IPS-20b (cell line): Measurements from ENCODE around the gene ZMIZ2.

Experiments used
- H3K27ac ChIP-seq: one replicate; pipeline ENCODE4 v1.5.1; 2013; ENCODE audit warnings: low read length
- H3K27me3 ChIP-seq: 2 replicates; pipeline ENCODE4 v1.6.1; 2013; ENCODE audit warnings: mild to moderate bottlenecking, low read length, inconsistent platforms; ENCODE audit not compliant: insufficient read depth
- H3K36me3 ChIP-seq: 2 replicates; pipeline ENCODE4 v1.6.1; 2013; ENCODE audit warnings: low read depth, mild to moderate bottlenecking, inconsistent platforms, low read length, moderate library complexity; ENCODE audit not compliant: insufficient read depth
- H3K4me1 ChIP-seq: 2 replicates; pipeline ENCODE4 v1.6.1; 2013; ENCODE audit warnings: mild to moderate bottlenecking, control low read depth, inconsistent platforms, low read length, moderate library complexity; ENCODE audit not compliant: insufficient read depth
- H3K4me3 ChIP-seq: 2 replicates; pipeline ENCODE4 v1.5.1; 2013; ENCODE audit warnings: mild to moderate bottlenecking, low read length, inconsistent platforms
- H3K9ac ChIP-seq: 2 replicates; pipeline ENCODE4 v1.6.1; 2013; ENCODE audit warnings: low read depth, mild to moderate bottlenecking, inconsistent platforms, low read length, moderate library complexity
- H3K9me3 ChIP-seq: 2 replicates; pipeline ENCODE4 v1.6.1; 2013; ENCODE audit warnings: mild to moderate bottlenecking, low read depth, low read length, inconsistent platforms; ENCODE audit not compliant: insufficient read depth

ZMIZ2 gene

DNA sequence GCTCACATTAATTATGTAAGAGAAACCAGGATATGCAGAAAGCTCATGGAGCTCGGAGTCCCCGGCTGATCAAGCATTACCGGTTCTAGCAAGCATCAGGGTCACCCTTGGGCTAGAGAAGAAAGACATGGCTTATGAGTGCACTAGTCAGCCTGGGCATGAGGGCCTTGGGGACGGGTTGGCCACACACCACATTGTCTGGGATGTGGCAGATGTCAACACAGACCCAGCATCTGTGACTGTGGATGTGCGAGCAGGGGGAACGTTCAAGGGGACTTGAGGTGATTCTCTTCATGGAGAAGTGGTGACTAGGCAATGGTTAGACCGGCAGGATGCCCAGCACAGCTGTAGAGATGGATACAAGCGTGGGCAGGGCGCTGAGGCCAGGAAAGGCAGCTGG, 13.7 kb downstream of the ZMIZ2 start:
- Histone ChIP-seq H3K36me3 (peaks cover 86% of the 10 kb centered on the region), H3K4me1 (no peaks in the 10 kb centered on the region), H3K9ac (no peak overlapping the region), H3K9me3 (no peaks in the 10 kb centered on the region), H3K4me3 (no peak overlapping the region), H3K27me3 (no peaks in the 10 kb centered on the region), H3K27ac (no peak overlapping the region)

DNA sequence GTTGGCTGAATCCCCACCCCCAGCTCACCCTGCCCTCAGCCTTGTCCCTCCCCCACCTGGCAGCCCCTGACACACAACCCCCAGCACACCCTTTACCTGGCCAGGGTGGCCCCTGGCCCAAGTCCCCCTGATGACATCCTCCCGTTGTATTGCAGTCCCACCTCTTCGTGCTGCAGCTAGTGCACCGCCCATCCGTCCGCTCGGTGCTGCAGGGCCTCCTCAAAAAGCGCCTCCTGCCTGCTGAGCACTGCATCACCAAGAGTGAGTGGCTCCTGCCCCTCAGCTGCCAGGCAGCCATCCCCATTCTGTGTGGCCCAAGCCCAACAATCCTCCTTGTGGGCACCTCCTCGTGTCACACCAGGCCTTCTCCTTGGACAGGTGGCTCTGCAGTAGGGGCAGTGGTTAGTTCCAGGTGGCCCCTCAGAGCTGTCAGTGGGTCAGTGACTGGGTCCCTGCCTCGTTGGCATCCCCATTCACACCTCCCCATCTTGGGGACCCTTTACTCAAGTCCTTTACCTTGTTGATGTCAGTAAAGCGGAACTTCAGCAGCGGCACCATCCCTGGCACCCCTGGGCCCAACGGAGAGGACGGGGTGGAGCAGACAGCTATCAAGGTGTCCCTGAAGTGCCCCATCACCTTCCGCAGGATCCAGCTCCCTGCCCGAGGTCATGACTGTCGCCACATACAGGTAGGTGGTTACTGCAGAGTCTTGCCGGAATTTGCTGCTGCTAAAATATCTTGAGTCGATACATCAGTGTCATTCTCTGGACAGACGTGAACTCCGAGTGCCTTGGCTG, 14.3 kb downstream of the ZMIZ2 start:
- H3K9me3 ChIP-seq: no peaks in the 10 kb centered on the region
- no peak overlapping the region for H3K9ac ChIP-seq
- no peak overlapping the region for H3K27ac ChIP-seq
- no peaks in the 10 kb centered on the region for H3K4me1 ChIP-seq
- no peak overlapping the region for H3K4me3 ChIP-seq
- H3K36me3 ChIP-seq: peaks cover 88% of the 10 kb centered on the region
- H3K27me3 ChIP-seq: no peaks in the 10 kb centered on the region

DNA sequence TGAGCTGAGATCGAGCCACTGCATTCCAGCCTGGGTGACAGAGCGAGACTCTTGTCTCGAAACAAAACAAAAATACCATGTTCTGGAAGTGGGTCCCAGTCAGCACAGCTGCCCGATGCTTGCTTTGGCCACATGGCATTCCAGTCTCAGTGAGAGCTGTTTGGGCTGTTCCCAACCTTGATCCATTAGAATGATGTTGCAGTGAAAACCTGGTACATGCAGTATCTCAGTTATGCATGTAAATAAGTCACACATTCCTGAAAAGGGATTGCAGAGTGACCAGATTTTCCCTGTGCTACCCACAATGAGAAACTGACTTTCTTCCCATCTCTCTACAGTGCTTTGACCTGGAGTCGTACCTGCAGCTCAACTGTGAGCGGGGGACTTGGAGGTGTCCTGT, 15.4 kb downstream of the ZMIZ2 start:
- Histone ChIP-seq H3K9ac (no peak overlapping the region), H3K4me1 (no peaks in the 10 kb centered on the region), H3K27me3 (no peaks in the 10 kb centered on the region), H3K9me3 (no peaks in the 10 kb centered on the region), H3K36me3 (peaks cover 86% of the 10 kb centered on the region), H3K27ac (no peak overlapping the region), H3K4me3 (no peak overlapping the region)

DNA sequence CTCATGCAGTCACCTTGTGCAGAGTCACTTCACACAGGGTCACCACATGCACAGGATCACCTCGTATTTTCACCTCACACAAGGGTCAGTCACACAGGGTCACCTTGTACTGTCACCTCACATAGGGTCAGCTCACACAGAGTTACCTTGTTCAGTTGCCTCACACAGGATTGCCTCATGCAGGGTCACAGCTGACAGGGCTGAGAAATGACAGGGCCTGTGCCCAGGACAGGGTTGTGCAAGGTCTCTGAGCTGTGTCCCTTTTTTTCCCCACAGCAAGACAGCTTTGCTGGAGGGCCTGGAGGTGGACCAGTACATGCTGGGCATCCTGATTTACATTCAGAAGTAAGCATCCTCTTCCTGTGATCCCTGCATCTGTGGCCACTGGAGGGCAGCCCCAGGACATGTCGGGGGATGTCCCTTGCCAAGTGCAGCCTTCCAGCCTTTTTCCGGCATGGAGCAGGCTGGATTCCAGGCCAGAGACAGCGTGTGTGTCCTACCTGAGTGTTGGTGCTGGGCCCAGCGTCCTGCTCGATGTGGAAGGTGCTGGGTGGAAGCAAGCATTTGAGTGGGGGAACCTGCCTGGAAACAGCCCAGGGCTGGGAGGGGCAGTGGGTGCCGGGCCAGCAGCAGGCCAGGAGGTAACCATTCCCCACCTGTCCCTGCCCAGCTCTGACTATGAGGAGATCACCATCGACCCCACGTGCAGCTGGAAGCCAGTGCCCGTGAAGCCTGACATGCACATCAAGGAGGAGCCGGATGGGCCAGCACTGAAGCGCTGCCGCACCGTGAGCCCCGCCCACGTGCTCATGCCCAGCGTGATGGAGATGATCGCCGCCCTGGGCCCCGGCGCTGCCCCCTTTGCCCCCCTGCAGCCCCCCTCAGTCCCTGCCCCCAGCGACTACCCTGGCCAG, 16.3 kb downstream of the ZMIZ2 start:
- no peak overlapping the region for H3K27ac ChIP-seq
- no peak overlapping the region for H3K4me3 ChIP-seq
- H3K27me3 ChIP-seq: no peaks in the 10 kb centered on the region
- H3K4me1 ChIP-seq: no peaks in the 10 kb centered on the region
- peaks cover 78% of the 10 kb centered on the region for H3K36me3 ChIP-seq
- H3K9ac ChIP-seq: no peak overlapping the region
- no peaks in the 10 kb centered on the region for H3K9me3 ChIP-seq

DNA sequence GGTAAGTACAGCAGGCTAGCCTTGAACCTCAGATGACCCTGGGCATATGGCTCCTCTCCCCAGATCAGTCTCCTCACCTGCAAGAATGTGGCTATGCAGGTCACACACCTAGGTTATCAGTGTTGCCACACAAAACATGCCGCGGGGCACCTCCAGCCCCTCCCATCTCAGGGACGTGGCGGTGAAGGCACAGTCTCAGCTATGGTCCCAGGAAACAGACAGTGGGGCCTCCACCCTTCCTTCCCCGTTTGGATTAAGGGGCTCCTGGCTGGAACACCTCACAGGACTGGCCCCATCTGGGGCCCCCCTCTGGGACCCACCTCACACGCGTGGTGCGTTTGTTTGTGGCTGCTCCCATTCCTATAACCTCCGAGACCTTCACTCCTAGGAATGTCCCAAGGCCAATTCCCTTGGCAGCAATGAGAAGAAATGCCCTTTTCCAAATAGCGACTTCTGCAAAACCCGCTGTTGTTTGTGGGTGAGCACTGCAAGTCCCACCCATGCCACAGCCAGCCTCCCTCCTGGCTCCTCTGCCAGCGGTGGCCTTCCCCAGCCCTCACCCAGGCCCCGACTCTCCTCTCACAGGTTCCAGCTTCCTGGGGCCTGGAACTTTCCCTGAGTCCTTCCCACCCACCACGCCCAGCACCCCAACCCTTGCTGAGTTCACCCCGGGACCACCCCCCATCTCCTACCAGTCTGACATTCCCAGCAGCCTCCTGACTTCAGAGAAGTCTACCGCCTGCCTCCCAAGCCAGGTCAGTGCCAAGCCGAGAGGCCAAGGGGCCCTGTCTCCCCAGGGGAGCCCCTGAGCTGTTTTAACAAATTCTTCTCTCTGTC, 17.1 kb downstream of the ZMIZ2 start:
- H3K4me3 ChIP-seq: no peak overlapping the region
- no peak overlapping the region for H3K27ac ChIP-seq
- H3K36me3 ChIP-seq: peaks cover 71% of the 10 kb centered on the region
- H3K9ac ChIP-seq: no peak overlapping the region
- H3K9me3 ChIP-seq: no peaks in the 10 kb centered on the region
- no peaks in the 10 kb centered on the region for H3K27me3 ChIP-seq
- H3K4me1 ChIP-seq: no peaks in the 10 kb centered on the region

DNA sequence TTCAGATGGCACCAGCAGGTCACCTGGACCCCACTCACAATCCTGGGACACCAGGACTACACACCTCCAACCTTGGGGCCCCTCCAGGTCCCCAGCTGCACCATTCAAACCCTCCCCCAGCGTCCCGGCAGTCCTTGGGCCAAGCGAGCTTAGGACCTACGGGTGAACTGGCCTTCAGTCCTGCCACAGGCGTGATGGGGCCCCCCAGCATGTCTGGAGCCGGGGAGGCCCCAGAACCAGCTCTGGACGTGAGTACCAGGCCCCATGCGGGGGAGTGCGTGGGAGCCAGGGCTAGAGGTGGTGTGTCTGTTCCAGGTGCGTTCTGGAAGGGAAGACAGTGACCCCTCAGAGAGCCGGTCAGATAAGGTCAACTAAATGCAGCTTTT, 17.8 kb downstream of the ZMIZ2 start:
- Histone ChIP-seq H3K36me3 (peaks cover 65% of the 10 kb centered on the region), H3K27ac (no peak overlapping the region), H3K9me3 (no peaks in the 10 kb centered on the region), H3K9ac (no peak overlapping the region), H3K4me3 (no peak overlapping the region), H3K27me3 (no peaks in the 10 kb centered on the region), H3K4me1 (no peaks in the 10 kb centered on the region)

DNA sequence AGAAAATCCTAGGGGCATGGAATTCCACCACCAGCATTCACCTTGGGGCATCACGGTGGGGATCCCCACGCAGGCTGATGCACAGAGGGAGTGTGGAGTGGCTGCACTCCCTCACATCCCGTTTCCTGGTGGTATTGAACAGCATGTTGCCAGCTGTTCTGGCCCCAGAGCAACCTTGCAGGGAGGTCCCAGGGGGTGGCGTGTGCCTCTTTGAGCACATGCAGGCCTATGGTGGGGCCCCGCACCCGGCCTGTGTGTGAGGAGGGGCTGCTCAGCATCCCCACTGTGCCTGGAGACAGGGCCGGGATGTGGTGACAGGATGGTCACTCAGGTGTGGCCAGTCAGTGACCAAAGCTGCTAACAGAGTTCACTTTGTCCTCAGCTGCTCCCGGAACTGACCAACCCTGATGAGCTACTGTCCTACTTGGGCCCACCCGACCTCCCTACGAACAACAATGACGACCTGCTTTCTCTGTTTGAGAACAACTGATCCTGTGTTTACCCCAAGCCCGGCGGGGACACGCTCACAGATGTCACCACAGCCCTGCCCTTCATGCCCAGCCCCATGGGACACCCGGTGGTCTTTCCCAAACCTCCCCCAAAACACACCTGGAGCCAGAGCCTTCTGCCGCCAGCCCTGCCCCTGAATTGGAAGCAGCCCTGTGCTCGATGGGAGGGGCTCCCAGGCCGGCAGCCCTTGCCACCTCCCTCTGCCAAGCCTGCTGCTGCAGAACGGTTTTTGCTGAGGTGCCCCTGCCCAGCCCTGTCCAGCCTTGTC, 18.7 kb downstream of the ZMIZ2 start:
- no peaks in the 10 kb centered on the region for H3K9me3 ChIP-seq
- H3K36me3 ChIP-seq: peaks cover 58% of the 10 kb centered on the region
- no peak overlapping the region for H3K4me3 ChIP-seq
- no peaks in the 10 kb centered on the region for H3K27me3 ChIP-seq
- H3K9ac ChIP-seq: no peak overlapping the region
- H3K4me1 ChIP-seq: no peaks in the 10 kb centered on the region
- H3K27ac ChIP-seq: no peak overlapping the region

DNA sequence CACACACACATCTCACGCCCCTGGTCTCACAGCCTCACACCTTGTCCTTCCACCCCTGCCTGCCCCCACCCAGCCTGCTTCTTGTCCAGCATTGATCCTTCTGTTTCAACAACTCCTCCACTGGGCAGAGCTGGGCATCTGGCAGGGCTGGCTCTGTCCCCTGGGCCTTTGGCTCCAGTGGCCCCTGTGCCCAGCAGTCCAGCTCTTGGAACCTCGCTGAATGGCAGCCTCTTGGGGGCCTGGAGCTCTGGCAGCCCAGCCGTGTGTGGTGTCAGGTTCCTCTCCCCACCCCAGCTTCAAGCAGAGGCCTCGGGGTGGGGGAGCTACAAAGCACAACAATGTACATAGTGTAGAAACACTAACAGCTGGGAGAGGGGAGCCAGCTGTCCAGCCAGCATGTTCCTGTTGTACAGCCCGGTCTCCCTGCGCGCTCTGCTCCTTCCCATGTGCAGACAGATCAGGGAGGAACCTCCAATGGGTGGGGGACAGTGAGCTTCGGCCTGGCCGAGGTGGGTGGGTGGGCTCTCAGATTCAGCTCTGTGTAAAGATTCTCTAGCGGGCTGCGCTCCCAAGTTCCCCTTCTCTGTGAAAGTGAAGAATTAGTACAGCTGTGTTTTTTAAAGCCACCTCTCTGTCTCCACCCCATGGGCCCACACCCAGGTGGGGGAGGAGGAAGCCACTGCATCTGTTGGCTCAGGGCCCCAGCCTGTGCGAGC, 19.4 kb downstream of the ZMIZ2 start:
- no peak overlapping the region for H3K9ac ChIP-seq
- no peak overlapping the region for H3K27ac ChIP-seq
- H3K36me3 ChIP-seq: peaks cover 51% of the 10 kb centered on the region
- no peaks in the 10 kb centered on the region for H3K9me3 ChIP-seq
- H3K4me3 ChIP-seq: no peak overlapping the region
- no peaks in the 10 kb centered on the region for H3K27me3 ChIP-seq
- no peaks in the 10 kb centered on the region for H3K4me1 ChIP-seq

DNA sequence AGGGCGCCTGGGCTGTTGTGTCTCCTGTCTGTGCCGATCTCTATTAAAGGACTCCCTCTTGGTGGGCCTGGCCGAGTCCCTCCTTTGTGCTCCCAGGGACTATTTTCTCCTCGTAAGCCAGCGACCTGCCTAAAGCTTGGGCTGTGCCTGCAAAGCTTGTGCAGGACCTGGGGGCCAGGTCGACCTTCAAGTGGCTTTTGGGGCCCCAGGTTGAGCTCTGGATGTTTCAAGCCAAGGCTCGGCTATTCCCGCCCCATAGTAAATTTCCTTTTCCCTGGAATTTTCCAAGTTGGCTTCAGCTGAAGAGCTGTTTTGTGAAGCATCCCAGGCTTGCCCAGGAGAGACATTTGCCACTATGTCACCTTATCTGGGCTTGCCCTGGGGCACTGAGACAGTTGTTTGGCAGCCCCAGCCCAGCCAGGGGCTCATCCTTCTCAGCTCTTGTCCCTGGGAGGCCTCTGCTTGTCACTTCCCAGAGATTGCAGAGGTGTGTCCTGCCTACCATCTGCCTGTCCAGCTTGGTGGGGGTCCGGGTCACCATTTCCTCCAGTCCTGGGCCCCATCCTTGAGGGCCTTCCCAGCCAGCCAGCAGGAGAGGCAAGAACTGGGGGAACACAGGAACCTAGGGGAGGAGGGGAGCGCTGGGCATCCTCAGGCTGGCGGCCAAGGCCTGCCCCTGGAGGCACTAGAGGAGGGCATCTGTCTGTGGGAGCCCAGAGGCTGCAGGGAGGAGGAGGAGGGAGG, 20.2 kb downstream of the ZMIZ2 start:
- H3K27ac ChIP-seq: no peak overlapping the region
- H3K36me3 ChIP-seq: peaks cover 43% of the 10 kb centered on the region
- H3K9ac ChIP-seq: no peak overlapping the region
- no peak overlapping the region for H3K4me3 ChIP-seq
- no peaks in the 10 kb centered on the region for H3K4me1 ChIP-seq
- no peaks in the 10 kb centered on the region for H3K9me3 ChIP-seq
- H3K27me3 ChIP-seq: no peaks in the 10 kb centered on the region

DNA sequence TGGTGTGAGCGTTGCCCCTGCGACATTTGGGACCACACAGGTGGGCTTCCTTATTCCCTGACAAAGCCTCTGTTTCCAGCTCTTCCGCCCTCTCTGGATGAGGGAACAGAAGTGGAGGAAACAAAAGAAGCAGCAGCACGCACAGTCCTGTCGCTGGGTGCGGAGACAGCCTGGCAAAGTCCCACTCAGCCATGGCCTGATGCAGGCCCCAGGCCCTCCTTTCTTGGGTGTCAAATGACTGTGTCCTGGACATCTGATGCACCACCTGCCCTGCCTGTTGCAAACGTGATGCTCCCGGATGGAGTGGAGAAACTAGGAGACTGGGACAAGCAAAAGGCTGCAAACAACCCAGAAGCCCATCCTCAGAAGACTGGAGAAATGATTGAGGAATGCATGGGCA, 20.7 kb downstream of the ZMIZ2 start:
- Histone ChIP-seq H3K4me1 (no peaks in the 10 kb centered on the region), H3K27me3 (no peaks in the 10 kb centered on the region), H3K4me3 (no peak overlapping the region), H3K36me3 (peaks cover 38% of the 10 kb centered on the region), H3K9ac (no peak overlapping the region), H3K27ac (no peak overlapping the region), H3K9me3 (no peaks in the 10 kb centered on the region)
